ENCODE results near the gene UGT1A6. TPM values are rescaled to one million over a fixed set of nuclear protein-coding genes. Genes with fewer than 3 reads are reported as not detected.

UGT1A6 gene
- total and polyA plus RNA-seq, 2 donors (not counting 3 experiments of a cell fraction or from before 2014, with no cell fraction given) = not detected

DNA sequence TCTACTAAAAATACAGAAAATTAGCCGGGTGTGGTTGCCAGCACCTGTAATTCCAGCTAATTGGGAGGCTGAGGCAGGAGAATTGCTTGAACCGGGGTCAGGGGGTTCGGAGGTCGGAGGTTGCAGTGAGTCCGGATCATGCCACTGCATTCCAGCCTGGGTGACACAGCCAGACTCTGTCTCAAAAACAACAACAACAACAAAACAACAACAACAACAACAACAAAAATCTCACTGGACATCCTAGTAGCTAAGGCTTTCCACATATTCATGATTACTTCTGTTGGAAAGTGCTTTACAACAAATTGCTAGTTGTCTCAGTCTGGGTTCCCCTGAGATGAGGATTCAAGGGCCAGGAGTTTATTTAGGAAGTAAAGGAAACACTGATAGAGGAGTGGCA lies 81.2 kb downstream of the UGT1A6 start:
- BruUV-seq (replicated peaks) = no TSS peak
- FAIRE-seq = no peak
- TF ChIP-seq GATA2 (IDR thresholded peaks at IDR 0.05; ENCODE audit: insufficient read depth, insufficient read length, low read depth, low read length) (no peak), POLR2AphosphoS5 (IDR thresholded peaks at IDR 0.05; ENCODE audit: insufficient read depth, low read depth, low read length) (no peak), MYC (IDR thresholded peaks at IDR 0.05; ENCODE audit: low read depth, low read length) (no peak), FOS (IDR thresholded peaks at IDR 0.05; ENCODE audit: borderline replicate concordance, insufficient read depth, low read length) (no peak), POLR2A (IDR thresholded peaks at IDR 0.05; ENCODE audit: low read depth, low read length) (no peak), EZH2 (IDR thresholded peaks at IDR 0.05; ENCODE audit: borderline replicate concordance, low read depth, low read length, severe bottlenecking) (no peak)
- no peaks in the 10 kb centered on the region for H4K20me1 ChIP-seq (replicated peaks; ENCODE audit: control insufficient read depth, extremely low read depth, insufficient read depth, low read length)
- no peaks in the 10 kb centered on the region for H3K4me1 ChIP-seq (ENCODE audit: control insufficient read depth, extremely low read depth, insufficient read depth, low read length)
- H3K4me3 ChIP-seq (replicated peaks in 1 of 3; ENCODE audit: insufficient read depth in 1 of 3, low read depth in 1 of 3, low read length in 3 of 3) = no peak overlapping the region
- H3K27ac ChIP-seq (ENCODE audit: insufficient read depth, low read depth, low read length) = no peak overlapping the region
- H3K9ac ChIP-seq (replicated peaks; ENCODE audit: extremely low read depth, insufficient read depth, low read length) = no peak overlapping the region
- no peaks in the 10 kb centered on the region for H3K9me1 ChIP-seq (replicated peaks; ENCODE audit: control insufficient read depth, extremely low read depth, insufficient read depth, low read length)
- H3K9me3 ChIP-seq (replicated peaks; ENCODE audit: control insufficient read depth, insufficient read depth, low read length) = no peaks in the 10 kb centered on the region
- DNase-seq (ENCODE audit: low read depth, low spot score) = no peak
- H3K27me3 ChIP-seq (ENCODE audit: control insufficient read depth in 2 of 2, insufficient read depth in 2 of 2, low read length in 2 of 2) = no peaks in the 10 kb centered on the region
- ChIA-PET CTCF (no interaction called here), POLR2A (no interaction called here)
- no peaks in the 10 kb centered on the region for H3K79me2 ChIP-seq (ENCODE audit: control insufficient read depth, insufficient read depth, low read length)
- intact Hi-C loops (cut with micrococcal nuclease) (loop anchor here (2.0 kb wide), 1 partner anchor 325 kb away; no protein-coding TSS in a partner anchor), dilution Hi-C loops (cut with MboI; ENCODE audit: extremely low pct_ligation_motif_present, low sequenced_read_pairs) (no loop called here)
- H3K4me2 ChIP-seq (ENCODE audit: insufficient read depth, low read length) = no peak overlapping the region
- H2AFZ ChIP-seq (ENCODE audit: low read depth, low read length) = no peak overlapping the region
- no peaks in the 10 kb centered on the region for H3K36me3 ChIP-seq (ENCODE audit: control insufficient read depth in 2 of 2, extremely low read depth in 1 of 2, insufficient read depth in 2 of 2, low read length in 2 of 2)

DNA sequence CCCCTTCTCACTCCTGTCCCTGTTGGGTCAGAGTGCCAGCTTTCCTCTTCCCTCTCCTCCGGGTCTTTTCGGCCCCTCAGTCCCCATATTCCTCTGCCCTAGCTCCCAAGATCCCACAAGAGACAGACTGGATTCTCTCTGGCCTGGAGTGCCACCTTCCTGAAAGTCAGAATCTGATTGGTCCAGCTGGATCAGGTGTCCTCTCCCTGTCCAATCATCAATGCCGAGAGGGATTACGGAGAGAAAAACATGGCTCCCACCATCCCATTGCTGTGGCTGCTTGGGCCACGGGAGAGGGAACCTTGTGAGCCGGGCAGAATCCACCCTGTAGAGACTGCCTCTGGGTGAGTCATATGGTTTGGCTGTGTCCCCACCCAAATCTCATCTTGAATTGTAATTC lies 82.7 kb downstream of the UGT1A6 start:
- Histone ChIP-seq H3K36me3 (ENCODE audit: control insufficient read depth in 2 of 2, extremely low read depth in 1 of 2, insufficient read depth in 2 of 2, low read length in 2 of 2) (no peaks in the 10 kb centered on the region), H3K9me1 (replicated peaks; ENCODE audit: control insufficient read depth, extremely low read depth, insufficient read depth, low read length) (no peaks in the 10 kb centered on the region), H3K27me3 (ENCODE audit: control insufficient read depth in 2 of 2, insufficient read depth in 2 of 2, low read length in 2 of 2) (no peaks in the 10 kb centered on the region), H4K20me1 (replicated peaks; ENCODE audit: control insufficient read depth, extremely low read depth, insufficient read depth, low read length) (no peaks in the 10 kb centered on the region), H3K27ac (ENCODE audit: insufficient read depth, low read depth, low read length) (no peak overlapping the region), H3K4me3 (replicated peaks in 1 of 3; ENCODE audit: insufficient read depth in 1 of 3, low read depth in 1 of 3, low read length in 3 of 3) (no peak overlapping the region), H3K9ac (replicated peaks; ENCODE audit: extremely low read depth, insufficient read depth, low read length) (no peak overlapping the region), H3K4me1 (ENCODE audit: control insufficient read depth, extremely low read depth, insufficient read depth, low read length) (no peaks in the 10 kb centered on the region), H3K4me2 (ENCODE audit: insufficient read depth, low read length) (no peak overlapping the region), H3K9me3 (replicated peaks; ENCODE audit: control insufficient read depth, insufficient read depth, low read length) (no peaks in the 10 kb centered on the region), H2AFZ (ENCODE audit: low read depth, low read length) (no peak overlapping the region), H3K79me2 (ENCODE audit: control insufficient read depth, insufficient read depth, low read length) (no peaks in the 10 kb centered on the region)
- no peak for DNase-seq (ENCODE audit: low read depth, low spot score)
- TF ChIP-seq FOS (IDR thresholded peaks at IDR 0.05; ENCODE audit: borderline replicate concordance, insufficient read depth, low read length) = no peak
- TF ChIP-seq POLR2A (IDR thresholded peaks at IDR 0.05; ENCODE audit: low read depth, low read length) = no peak
- no peak for TF ChIP-seq EZH2 (IDR thresholded peaks at IDR 0.05; ENCODE audit: borderline replicate concordance, low read depth, low read length, severe bottlenecking)
- TF ChIP-seq JUN (IDR thresholded peaks at IDR 0.05; ENCODE audit: borderline replicate concordance, insufficient read depth, insufficient read length, low read depth) = no peak
- TF ChIP-seq, protein P1, sequence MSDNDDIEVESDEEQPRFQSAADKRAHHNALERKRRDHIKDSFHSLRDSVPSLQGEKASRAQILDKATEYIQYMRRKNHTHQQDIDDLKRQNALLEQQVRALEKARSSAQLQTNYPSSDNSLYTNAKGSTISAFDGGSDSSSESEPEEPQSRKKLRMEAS (IDR thresholded peaks at IDR 0.05; ENCODE audit: insufficient read depth, insufficient read length) = no peak
- TF ChIP-seq POLR2AphosphoS5 (IDR thresholded peaks at IDR 0.05; ENCODE audit: insufficient read depth, low read depth, low read length) = no peak
- no peak for TF ChIP-seq MYC (IDR thresholded peaks at IDR 0.05; ENCODE audit: low read depth, low read length)
- no peak for TF ChIP-seq GATA2 (IDR thresholded peaks at IDR 0.05; ENCODE audit: insufficient read depth, insufficient read length, low read depth, low read length)
- TF ChIP-seq, protein P2, sequence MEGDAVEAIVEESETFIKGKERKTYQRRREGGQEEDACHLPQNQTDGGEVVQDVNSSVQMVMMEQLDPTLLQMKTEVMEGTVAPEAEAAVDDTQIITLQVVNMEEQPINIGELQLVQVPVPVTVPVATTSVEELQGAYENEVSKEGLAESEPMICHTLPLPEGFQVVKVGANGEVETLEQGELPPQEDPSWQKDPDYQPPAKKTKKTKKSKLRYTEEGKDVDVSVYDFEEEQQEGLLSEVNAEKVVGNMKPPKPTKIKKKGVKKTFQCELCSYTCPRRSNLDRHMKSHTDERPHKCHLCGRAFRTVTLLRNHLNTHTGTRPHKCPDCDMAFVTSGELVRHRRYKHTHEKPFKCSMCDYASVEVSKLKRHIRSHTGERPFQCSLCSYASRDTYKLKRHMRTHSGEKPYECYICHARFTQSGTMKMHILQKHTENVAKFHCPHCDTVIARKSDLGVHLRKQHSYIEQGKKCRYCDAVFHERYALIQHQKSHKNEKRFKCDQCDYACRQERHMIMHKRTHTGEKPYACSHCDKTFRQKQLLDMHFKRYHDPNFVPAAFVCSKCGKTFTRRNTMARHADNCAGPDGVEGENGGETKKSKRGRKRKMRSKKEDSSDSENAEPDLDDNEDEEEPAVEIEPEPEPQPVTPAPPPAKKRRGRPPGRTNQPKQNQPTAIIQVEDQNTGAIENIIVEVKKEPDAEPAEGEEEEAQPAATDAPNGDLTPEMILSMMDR (IDR thresholded peaks at IDR 0.05; ENCODE audit: extremely low read depth in 1 of 2, insufficient read depth in 1 of 2, low read depth in 1 of 2, low read length in 2 of 2) = no peak
- no TSS peak for BruUV-seq (replicated peaks)
- intact Hi-C loops (cut with micrococcal nuclease) = no loop called here
- CTCF ChIA-PET = interaction anchor here (0.7 kb wide), 1 partner anchor 1698 kb away, joined by 3 read pairs; no protein-coding TSS in a partner anchor
- POLR2A ChIA-PET = no interaction called here
- dilution Hi-C loops (cut with MboI; ENCODE audit: extremely low pct_ligation_motif_present, low sequenced_read_pairs) = no loop called here
- no peak for FAIRE-seq
